HG02678 (cell line): ENCODE measurements around the gene TANGO2.

Source experiments
- ATAC-seq: cut with Tn5 transposase; IDR thresholded peaks from one replicate; pipeline ENCODE4 v1.9.1; 2021; ENCODE audit warnings: mild to moderate bottlenecking, moderate library complexity; ENCODE audit not compliant: unreplicated experiment

The TANGO2 gene

DNA sequence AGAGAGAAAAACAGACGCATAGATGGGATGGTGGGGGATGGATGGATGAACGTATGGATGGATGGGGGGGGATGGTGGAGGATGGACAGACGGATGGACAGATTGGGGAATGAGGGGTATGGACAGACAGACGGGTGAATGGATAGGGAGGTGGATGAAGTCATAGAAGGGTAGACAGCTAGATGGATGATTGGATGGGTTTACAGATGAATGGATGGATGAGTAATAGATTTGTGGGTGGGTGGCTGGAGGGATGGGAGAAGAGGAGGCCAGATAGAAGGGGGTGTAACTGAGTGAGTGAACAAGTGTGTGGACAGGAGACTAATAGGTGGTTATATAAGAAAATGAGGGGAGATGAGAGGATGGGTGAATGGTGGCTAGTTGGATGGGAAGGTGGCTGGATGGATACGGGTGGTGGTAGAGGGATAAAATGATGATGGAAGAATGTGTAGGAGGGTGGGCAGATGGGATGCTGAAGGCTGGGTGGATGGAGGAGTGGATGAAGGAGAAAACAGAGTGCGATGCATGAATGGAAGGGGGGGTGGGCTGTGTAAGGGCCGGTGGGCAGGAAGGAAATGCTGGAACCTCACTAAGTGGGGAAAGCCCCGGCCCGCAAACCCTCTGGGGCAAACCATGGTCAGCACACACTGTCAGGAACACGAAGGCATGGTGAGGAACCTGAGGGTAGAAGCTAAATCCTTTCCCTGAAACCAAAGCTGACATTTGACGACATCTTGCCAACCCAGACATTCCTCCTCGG, 25.9 kb upstream of the TANGO2 start:
- no peak for ATAC-seq

DNA sequence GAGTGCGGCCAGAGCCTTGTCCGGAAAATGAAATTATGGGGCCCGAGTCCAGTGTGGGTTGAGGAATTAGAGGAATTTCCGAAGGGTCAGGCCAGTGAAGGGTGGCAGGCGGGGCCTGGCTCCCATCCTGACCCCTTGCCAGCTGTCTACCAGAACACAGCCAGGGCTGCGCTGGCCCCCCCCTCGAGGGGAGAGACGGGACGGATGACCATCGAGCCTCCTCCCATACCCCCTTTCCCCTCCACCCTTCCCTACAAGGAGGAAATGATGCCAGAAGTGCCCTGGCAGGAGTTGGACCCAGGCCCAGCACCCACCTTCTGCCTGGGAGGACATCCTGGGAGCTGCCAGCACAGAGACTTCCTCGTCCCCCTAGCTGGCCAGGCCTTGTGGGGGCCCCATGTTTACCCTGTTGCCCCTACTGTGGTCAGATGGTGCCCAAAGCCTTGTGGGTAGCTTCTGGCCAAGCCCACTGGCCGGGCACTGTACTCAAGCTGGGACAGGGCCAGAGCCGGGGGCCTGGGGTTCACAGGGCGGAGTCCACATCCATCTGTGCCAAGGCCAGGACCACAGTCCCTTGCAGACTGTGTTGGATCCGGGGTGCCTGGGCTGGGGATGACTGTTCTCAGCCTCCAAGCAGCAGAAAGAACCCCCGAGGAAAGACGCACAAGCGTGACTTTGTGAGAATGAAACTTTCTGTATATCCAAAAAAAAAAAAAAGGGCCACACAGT, 25.1 kb upstream of the TANGO2 start:
- no peak for ATAC-seq

DNA sequence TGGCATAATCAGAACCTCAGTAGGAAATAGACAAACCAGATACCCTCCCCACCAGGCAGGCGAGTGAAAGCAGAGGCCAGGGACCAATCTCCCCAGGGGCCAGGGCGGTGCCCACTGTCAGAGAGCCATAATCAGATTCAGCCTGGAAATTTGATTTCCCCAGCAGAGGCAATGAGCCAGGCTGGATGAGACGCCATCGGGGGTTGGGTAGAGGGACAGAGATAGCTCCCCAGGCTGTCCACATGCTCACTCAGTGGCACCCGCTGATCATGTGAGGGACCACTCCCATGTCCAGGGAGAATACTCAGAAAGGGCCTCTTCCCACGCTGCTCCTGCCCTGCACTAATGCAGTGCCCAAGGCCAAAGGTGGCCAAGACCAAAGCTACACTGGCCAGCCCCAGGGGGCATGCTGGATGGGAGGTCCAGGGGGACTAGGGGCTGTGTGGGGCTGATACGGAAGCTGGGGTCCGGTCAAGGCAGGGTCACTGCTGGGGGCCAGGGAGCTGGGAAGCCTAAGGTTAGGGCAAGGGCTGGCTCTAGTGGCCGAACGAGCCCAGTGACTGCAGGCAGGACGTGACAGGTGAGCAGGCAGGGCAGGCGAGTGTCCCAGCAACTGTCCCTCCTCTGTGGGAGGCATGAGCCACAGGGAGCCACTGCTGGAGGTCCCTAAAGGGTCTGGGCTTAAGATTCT, 24.1 kb upstream of the TANGO2 start:
- no peak for ATAC-seq

DNA sequence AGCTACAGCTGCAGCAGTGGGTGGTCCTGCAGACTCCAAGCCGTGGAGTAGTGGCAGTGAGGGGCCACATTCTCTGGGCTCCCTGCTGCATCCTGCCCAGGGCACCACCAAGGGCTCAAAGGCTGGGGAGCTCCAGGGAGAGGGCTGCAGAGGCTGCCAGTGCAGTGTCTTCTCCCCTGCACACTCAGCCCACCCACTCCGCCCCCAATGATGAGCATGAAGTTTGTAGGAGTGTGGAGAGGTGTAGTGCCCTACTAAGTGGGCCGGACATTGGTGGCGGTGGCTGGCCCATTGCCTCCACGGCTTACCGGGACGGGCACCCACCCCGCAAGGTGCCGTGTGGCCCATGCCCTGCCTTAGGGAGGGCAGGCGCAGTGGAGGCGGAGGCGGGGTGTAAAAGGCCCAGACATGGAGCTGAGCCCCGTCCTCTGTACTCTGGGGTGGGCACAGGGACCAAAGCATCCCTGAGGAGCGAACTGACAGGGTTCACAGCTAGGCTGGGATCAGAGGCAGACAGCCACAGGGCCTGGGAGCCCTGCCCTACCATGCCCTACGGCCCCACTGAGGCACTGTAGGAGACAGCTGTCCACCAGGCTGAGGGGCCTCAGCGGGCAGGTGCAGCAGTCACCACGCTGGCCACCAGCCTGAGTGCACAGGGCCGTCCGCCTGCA, 23.2 kb upstream of the TANGO2 start:
- no peak for ATAC-seq

DNA sequence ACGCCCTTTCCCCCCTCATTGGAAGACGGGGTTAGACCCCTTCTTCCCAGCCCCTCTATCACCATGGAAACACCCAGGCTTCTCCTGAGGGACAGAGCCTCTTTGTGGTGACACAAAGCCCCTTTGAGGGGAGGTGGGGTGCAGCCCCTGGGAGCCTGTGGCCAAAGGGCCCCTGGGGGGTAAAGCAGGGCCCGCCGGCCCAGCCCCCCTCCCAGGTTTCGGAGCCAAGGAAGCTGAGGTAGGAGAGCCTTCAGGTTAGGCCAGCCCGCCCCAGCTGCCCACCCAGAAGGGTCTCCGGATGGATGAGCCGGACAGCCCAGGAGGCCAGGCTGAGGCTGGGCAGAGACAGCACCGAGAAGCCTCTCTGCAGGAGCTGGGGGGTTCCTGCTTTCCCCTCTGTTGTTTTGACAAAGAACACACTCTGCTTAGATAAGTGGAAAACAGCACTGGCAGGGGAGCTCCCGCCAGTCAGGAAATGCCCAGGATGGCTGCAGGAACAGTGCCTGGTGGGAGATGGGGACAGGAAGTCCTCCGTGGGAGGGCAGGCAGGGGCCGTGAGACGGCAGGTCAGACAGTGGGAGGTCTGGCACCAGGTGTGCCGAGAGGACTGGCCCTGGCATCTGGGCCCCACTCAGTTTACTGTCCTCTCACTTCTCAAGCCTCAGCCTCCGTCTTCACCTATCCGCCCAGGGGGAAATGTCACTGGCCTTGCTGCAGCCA, 22.5 kb upstream of the TANGO2 start:
- no peak for ATAC-seq

DNA sequence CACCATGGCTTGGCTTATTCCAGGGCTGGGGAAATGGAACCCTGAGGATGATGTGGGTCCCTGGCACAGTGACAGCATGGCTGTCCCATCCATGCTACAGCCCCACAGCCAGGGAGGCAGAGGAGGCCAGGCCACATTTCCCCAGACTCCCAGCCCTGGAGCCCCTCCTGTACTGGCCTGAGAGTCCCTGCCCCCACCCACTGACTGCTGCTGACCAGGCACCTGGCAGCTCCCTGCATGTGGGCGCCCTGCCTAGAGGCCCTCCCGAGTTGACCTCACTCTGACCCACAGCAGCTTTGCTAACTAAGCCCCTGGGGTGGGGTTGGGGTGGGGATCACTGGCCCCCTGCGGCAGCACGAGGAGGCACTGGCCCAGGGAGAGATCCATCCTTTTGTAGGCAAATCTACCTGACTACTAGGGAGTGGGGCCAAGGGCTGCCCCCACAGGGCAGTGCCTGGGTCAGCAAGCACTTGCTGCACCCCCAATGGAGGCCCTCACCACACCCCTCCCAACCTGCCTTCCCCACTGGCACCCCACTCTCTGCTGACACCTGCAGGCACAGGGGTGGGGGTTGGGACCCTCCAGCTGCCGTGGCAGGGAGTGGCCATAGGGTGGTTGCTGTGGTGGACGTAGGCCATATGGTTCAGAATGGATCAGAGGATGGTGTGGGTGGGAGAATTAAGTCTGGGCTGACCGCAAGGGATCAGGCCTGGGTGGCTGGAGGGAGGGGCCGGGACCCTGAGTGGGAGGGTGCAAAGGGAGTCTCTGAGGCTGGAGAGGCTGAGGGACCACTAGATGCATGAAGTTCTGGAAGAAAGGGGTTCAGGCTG, 21.7 kb upstream of the TANGO2 start:
- ATAC-seq = no peak

DNA sequence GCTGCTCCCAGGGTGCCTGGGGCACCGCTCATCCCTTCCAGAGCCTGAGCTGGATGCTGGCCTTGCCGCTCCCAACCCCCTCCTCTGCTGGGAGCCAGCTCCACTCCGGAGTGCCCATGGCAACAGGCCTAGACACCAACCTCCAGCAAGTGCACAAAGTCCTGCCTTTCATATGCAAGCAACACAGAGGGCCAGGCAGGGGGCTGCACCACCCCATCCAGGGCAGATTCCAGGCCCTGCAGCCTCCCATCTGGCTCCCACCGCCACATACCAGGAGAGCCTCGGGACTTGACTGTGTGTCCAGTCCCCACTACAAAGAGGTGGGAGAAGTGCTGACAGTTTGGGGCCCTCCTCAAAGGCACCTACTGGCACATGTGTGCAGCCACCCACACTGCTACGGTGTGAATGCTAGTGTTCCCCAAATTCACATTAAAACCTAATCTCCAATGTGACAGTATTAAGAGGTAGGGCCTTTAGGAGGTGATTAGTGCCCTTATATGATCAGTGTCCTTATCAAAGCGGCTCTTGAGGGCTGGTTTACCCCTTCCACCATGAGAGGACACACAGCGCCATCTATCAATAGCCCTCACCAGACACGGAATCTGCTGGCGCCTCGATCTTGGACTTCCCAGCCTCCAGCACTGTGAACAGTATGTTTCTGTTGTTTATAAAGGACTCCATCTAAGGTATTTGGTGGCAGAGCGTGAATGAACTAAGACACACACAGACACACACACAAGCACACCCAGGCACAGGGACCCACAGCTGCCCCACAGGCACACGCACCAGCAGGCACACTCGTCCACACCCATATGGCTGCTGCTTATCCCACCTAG, 20.4 kb upstream of the TANGO2 start:
- no peak for ATAC-seq

DNA sequence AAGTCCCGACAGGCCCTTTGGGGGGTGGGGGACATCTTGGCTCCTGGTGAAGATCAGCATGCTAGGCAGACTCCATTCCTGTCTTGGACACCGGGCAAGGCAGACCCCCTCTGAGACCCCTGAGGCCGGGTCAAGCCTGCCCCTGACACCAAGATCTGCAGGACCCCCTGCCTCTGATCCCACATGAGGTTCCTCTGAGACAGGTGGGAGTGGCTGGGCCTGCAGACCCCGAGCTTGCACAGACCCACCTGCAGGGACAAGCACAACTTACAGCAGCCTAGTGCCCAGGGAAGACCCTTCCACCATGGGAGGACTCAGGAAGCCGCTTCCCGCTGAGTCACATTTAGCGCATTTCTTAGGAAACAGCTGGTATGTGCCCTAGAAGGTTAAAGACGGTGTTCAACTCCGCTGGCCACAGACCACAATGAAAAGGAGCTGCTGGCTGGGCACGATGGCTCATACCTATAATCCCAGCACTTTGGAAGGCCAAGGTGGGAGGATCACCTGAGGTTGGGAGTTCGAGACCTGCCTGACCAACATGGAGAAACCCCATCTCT, 19.8 kb upstream of the TANGO2 start:
- no peak for ATAC-seq

DNA sequence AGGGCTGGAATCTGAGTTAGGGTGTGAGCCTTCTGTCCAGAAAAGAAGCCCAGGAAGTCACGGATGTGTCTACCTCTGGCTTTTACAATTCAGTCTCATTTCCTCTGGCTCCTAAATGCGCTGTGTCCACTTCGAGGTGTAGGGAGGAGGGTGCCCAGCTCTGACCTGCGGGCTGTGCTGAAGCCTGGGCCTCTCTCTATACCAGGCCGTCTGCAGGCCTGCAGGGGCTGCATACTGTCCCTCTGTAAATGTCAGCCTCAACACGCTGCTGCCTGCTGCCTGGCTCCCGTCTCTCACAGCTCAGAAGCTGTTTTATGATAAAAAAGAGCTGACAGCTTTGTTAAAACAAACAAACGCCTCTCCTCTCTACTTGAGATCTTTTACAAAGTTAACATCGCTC, 18.8 kb upstream of the TANGO2 start:
- no peak for ATAC-seq

DNA sequence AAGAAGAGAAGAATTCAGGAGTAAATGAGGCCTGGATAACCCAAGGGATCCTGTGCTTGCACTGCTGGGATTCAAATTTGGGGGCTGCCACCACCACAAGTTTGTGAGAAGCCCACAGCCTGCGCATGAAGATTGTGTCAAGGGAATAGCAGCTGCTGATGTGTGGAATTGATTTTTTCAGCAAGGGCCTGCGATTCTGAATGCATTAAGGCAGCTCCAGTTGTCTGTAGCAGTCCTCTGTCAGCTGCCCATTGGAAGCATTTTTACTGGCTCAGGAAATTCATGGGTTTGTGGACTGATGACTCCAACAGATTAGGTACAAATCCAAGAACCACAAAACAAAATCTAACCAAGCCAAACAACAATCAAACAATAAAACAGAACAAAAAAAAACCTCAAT, 18.3 kb upstream of the TANGO2 start:
- no peak for ATAC-seq

DNA sequence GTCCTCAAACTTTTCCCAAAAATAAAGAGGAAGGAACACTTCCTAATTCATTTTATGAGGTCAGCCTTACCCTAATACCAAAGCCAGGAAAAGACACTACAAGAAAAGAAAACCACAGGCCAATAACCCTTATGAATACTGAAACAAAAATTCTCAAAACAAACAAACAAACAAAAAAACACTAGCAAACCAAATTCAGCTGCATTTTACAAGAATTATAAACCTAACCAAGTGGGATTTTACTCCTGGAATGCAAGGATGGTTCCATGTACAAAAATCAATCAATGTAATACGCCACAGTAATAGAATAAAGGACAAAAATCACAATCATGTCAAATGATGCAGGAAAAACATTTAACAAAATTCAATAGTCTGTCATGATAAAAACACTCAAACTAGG, 17.6 kb upstream of the TANGO2 start:
- ATAC-seq = no peak

DNA sequence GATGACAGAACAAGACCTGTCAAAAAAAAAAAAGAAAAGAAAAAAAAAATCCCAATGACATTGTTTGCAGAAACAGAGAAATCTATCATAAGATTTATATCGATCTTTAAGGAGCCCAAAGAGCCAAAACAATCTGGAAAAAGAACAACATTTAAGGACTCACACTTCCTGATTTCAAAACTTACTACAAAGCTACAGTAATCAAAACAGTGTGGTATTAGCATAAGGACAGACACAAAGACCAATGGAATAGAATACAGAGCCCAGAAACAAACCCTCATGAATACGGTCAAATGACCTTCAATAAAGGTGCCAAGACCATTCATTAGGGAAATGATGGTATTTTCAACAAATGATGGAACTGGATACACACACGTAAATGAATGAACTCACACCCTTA, 16.4 kb upstream of the TANGO2 start:
- ATAC-seq = no peak

DNA sequence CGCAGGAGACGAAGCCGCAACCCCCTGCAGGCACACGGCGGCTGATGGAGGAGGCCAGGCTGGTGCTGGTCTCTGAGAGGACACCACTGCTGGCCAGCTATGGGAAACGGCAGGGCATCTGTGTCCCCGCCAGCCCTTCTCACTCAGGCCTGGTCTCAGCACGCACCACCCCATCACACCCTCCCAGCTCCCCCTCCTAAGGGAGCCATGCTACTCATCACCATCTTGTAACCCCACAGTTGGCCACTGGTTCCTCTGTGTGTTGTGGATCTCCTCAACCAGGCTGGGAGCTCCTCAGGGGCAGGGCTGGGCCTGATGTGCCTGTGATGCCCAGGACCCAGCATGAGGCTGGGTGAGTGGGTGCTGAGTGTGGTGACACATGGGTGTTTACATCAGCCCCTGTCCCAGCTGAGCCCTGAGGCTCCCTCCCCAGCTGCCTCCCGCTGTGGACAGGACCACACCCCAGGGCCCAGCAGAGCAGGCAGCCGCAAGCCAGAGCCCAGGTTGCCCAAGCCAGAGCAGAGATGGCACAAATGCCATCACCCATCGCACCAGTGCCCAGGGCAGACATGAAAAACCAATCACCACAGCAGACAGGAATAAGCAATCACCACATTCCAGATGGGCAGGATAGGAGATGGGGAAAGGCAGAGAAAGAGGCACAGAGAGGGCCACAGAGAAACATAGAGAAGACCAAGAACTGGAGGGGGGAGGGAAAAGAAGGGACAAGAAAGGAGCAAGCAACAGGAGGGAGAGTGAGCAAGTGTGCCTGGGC, 12.5 kb upstream of the TANGO2 start:
- ATAC-seq = no peak

DNA sequence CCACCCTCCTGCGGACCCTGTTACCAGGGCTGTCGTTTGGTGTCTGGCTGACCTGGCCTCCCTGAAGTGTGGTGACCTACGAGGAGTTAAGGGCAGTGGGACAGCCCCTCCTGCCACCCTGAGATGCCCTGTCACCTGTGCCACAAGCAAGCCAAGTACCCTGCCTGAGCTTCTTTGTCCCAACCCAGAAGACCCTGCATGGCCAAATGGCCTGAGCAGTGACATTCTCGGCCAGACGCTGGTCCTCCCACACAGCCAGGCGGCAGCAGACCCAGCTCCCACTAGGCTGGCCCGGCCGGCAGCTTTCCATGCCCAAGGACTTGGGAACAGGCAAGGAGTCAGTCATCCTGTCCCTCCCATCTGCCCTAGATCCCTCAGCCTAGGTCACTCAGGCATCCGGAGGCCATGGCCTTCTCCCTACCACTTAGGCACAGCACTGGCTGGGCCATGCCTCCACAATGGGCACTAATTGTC, 11.9 kb upstream of the TANGO2 start:
- ATAC-seq = no peak

DNA sequence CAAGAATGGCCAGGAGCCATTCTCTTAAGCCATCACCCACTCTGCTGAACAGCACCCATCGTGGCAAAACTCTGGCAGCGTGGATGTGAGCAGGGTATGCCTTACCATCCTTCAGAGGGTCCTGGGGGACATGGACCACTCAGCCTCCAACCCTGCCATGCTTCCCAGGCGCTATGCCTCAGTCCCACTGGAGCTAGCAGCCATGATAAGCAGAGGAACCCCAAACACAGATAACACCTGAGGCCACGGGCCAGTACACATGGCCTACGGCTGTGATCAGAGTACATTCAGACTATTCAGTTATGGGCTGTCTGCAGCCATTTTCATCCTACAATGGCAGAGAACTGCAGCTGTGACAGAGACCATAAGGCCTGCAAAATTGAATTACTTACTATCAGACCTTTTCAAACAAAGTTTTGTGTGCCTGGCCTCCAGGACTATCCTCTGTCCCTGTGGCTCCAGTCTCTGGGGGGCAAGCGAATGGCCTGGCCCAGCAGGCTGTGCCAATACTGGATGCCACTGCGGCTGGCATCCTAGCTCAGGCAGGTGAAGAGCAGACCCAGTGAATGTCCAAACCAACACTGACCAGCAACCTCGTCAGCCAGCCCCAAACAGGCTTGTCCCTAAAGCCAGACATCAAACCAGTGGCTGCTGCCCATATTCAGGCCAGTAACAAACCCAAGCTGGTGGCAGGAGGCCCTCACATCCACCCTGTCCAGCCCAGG, 11.2 kb upstream of the TANGO2 start:
- no peak for ATAC-seq

DNA sequence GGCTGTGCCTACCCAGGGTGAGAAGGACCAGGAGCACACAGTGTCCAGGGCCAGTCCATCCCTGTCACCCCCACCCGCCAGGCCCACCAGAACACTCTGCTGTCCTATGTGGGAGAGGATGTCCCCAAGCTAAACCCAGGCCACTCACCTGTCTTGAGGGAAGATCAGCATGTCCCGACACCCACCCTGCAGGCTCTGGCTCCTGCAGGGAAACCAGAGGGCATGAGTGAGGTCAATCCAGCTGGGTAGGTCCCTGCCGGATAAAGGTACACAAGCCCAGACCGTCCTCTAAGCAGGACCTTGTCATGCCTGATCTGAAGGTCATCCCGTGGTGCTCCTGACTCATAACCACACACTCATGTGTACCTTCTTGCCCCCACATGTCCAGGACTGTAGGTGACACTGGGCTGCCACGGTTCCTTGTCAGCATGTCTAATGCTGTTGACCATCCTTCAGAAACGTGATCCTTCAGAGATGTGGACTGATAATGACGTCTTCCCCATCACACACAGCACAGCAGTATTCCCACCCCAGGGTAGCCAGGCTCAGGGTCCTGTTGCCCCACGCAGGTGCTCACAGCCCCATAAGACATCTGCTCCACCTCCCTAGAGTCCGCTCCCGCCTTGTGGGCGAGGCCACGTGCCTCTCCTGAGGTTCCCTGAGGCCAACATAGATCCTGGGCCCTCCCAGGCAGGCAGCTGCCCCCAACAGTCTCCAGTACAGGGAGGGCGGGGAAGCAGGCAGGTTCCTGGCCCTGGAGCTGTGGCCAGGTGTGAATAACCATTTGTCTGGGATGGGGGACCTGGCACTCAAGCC, 10.4 kb upstream of the TANGO2 start:
- no peak for ATAC-seq
